ENCODE measurements around the gene COPS8.

The COPS8 gene

DNA sequence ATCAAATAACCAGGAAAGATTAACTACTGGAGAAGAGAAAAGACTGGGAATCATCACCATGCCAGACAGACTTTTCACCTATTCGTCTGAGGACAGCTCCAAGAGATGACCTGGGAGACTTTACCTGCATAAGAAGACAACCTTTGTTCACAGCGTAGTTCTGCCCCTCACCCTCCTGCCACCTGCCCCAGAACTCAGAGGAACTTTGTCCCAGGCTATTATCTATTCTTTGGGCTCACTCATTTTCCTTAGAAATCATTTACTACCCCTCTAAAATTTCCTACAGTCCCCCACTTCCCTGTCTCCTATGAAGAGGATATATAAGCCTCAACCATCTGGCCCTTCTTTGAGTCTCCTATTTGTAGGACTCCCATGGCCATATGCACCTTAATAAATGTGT, 19.3 kb upstream of the COPS8 start:
- no peak for DNase-seq

- DNase-seq = no peak
Measured at GRCh38 chr2:237068005-237068576, 17.6 kb upstream of the COPS8 start.

DNA sequence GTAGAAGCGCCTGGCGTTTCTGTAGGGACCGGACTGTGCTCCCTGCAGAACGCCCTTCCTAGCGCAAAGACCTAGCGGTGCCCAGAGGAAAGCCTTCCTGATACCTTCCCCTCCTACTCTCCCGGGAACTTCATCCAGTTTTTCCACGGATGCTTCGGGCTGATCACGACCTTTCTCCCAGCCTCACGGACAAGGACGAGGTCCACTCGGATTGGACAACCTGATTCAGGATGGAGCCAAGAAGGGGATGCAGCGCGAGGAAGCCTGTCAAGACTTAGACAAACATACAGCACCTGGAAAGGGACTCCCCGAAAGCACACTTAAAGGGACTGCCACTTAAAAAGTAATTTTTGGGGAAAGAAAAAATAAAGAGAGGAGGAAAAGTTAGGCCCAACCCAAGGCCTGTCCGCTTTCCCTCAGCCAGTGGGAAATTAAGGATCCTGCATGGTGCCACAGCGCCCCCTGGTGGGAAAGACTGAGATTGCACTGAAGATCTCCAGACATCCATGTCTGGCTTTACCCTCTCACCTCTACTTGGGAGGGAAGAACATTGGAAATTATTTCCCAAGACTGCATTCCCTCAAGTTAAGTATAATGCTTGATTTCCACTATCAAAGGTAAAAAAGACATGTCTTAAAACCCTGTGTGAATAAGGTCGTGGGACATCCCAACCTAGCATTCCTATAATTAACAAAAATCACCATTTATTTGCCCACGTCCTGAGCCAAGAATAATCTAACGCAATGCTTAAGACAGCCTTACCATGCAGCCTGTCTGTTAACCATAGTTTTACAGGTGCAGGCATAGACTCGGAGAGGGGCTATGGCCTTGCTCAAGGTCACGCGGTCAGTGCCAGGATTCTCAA, 13.4 kb upstream of the COPS8 start:
- DNase-seq = peak; percentile 26 to 40

- no peak for DNase-seq
Measured at GRCh38 chr2:237073552-237073951, 12.1 kb upstream of the COPS8 start.

- no peak for DNase-seq
Measured at GRCh38 chr2:237074211-237074993, 11.3 kb upstream of the COPS8 start.

GRCh38 chr2:237075749-237076599, 9.7 kb upstream of the COPS8 start:
- DNase-seq = no peak

DNA sequence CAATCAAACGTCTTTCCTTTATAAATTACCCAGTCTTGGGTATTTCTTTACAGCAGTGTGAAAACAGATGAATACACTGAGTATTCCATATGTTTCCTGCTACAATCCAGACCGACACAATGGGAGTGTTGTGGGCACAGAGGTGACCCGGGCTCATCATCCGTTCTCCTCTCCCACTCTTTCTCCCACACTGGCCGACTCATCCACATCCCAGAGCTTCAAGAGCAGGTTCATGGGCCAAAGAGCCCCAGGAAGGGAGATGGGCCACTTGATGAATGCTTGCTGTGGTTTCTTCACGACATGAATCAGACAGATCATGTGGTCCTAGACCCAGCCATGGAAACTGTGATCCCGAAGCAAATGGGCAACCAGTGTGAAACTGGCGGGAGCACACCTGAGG, 4.1 kb upstream of the COPS8 start:
- DNase-seq = no peak

DNA sequence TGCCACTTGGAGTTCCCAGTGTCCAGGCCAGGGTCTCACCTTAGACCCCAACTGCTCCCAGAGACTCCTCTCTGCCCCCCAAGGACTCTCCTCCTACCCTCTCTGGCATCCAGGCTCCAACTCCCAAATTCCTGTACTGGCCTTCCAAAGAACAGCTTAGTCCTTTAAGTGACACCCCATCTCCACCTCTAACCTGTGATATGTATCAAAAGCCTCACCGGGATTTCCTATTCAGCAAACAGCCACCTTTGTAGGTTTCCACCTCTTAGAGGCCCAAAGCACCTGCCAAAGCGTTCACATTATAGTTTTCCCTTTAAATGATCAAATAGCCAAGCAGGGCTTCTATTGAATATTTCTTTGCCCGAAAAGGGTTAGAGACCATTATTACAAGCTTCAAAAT, 2.7 kb upstream of the COPS8 start:
- no peak for DNase-seq

- no peak for DNase-seq
Measured at GRCh38 chr2:237084444-237084843, 1.2 kb upstream of the COPS8 start.

DNA sequence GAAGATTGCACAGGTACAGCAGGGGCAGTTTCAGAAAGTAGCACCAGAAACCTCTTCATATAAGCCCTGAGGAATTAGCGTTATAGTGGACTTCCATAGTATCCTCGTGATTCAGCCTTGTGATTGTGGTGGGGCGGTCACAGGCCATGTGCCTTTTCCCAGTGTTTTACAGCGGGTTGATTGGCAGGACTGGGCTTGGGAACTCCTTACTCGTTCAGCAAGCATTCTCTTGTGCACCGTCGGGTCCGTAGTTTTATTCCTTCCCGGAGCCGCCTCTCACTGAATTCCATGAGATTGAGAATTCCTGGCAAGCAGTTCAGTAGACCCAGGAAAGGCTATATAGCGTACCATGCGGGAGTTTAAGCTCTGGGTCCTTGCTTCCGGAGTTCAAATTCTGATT, 5.2 kb downstream of the COPS8 start:
- no peak for DNase-seq

GRCh38 chr2:237091779-237092436, 6.2 kb downstream of the COPS8 start:
- DNase-seq = no peak

DNA sequence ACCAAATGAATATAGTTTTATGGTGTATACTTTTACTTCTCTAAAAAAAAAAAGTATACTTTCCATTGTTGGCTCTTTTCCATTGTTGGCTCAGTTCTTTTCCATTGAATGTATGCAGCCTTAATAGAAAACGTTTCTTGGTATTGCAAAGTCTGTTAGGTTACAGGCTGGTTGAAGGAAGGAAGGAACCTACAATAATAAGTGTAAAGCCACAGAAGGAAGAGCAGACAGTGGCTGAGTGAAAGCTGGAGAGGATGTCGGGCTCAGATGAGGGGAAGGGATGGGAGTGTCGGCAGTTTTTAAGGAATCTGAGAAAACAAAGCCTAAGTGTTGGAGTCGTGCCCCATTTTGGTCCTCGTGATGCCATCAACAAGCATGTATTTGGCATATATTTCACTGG, 6.8 kb downstream of the COPS8 start:
- DNase-seq = no peak

DNA sequence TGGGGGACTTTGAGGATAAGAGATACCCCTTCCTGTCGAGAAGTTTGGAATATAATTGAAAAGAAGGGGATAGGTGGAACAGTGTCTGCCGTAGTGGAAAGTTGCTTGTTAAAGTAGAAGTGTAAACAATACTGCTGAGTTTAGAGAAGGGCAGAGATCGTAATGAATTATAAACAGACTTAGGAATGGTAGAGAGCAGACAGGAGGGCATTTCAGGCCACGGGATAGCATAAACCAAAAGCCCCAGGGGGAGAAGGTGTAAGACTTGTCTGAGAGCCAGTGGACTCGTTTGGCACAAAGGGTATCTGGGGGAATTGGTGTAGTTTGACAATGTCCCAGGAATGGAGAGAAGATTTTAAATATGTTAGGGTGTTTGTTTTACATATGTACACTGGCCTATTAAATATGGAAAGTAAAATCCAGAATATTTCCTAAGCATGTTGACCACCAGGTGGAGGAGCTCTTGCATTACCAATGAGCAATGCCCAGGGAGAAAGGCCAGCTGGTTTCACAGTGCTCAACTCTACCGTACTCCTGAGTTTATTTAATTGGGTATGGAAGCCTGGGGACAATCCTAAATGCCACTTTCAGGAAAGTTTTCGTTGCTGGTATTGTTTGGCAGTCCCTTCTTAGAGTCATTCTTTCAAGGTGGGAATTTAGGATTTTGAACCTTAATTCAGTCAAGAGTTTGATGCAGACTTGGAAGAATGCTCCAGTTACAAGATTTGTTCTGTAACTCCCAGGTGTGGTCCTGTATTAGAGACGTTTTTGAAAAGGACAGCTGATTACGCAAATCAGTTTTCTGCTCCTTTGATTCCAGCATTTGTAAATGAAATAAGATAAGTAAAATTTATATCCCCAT, 7.5 kb downstream of the COPS8 start:
- DNase-seq = peak in 1 of 2 experiments; percentile 18

DNA sequence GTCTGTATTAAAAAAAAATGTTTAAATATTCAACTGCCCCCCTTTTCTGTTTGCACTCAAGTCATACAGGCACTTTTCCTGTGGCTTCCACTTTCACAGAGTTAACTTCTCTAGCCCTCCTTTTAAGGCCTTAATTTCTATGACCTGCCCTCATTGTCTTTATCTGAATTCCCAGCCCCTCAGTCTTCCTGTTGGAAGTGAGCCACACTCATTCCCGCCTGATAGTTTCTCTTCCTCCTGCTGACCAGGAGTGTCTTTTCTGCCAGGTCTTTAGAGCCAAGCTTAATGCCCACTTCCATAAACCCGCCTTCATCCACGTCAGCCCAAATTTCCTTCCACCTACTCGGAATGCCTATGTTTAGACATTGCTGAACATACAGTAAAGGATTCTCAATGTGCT, 10.5 kb downstream of the COPS8 start:
- no peak for DNase-seq

DNA sequence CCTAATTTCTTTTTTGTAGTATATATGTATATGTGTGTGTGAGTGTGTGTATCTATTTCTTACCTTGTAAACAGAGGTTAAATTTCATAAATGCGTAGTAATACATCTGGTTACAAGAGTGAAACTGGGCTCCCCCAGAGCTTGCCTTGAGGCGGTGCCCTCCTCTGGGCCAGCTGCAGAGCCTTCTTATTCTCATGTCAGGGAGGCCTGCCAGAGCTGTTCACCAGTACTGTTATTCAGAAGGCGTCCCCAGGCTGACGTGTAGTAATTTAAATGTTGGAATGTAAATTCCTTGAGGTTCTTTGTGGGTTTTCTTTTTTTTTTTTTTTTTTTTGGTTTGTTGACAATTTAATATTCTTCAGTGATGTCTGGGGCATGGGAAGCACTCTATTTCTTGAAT, 11.2 kb downstream of the COPS8 start:
- no peak for DNase-seq

GRCh38 chr2:237097326-237097910, 11.7 kb downstream of the COPS8 start:
- DNase-seq = no peak

- no peak for DNase-seq
Measured at GRCh38 chr2:237097911-237098702, 12.4 kb downstream of the COPS8 start.

DNA sequence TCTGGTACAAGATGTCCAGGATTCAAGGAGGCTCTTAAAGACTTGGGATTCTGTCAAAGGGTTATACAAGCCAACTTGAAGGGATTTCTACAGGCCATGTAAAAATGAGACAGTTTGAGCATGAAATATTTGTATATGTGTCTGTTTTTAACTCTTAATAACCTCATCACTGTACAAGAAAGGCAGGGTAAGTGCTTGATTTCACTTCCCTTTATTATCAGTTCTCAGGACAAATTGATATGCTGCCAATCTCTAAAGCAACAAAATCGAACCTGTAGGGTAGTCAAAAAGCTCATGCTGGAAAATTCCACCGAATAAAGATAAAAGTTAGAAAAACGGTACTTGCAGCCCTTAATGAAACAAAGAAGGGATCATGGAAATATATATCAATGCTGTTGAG, 14.1 kb downstream of the COPS8 start:
- DNase-seq = no peak

- no peak for DNase-seq
Measured at GRCh38 chr2:237101118-237101979, 15.7 kb downstream of the COPS8 start.
